Neural cell (in vitro differentiated cells): ENCODE measurements around the gene SLC12A5. TPM values are rescaled to one million over a fixed set of nuclear protein-coding genes. Genes with fewer than 3 reads are reported as not detected.

Source experiments
- H2AFZ ChIP-seq: fragments of 200-600, 300-800 bp; sonication (generic), shearing (Covaris generic); 2 replicates; pipeline ENCODE4 v1.6.0; 2014; ENCODE audit warnings: low read depth, mild to moderate bottlenecking, antibody characterized with exemption, low read length, moderate library complexity
- H3F3A ChIP-seq: fragments of 200-600 bp; shearing (Covaris generic); 2 replicates; pipeline ENCODE4 v1.6.1; 2016; ENCODE audit warnings: mild to moderate bottlenecking, moderate library complexity, mixed read lengths, antibody characterized with exemption, low read length; ENCODE audit not compliant: insufficient read depth, poor library complexity, severe bottlenecking
- H3K27ac ChIP-seq: fragments of 200-600, 300-800 bp; sonication (generic), shearing (Covaris generic); 2 replicates; pipeline ENCODE4 v1.5.1; 2014; ENCODE audit warnings: mild to moderate bottlenecking, low read length, moderate library complexity
- H3K27me3 ChIP-seq: fragments of 300-800, 200-600 bp; sonication (generic), shearing (Covaris generic); 2 replicates; pipeline ENCODE4 v1.6.0; 2014; ENCODE audit warnings: mild to moderate bottlenecking, low read depth, low read length, moderate library complexity; ENCODE audit not compliant: insufficient read depth
- H3K36me3 ChIP-seq: fragments of 300-800, 200-600 bp; sonication (generic), shearing (Covaris generic); 2 replicates; pipeline ENCODE4 v1.5.1; 2014; ENCODE audit warnings: mild to moderate bottlenecking, antibody characterized with exemption, low read length, moderate library complexity; ENCODE audit not compliant: insufficient read depth
- H3K4me2 ChIP-seq: fragments of 300-800, 200-600 bp; sonication (generic), shearing (Covaris generic); 2 replicates; pipeline ENCODE4 v1.6.0; 2014; ENCODE audit warnings: mild to moderate bottlenecking, low read length
- H3K4me3 ChIP-seq: fragments of 300-800, 200-600 bp; sonication (generic), shearing (Covaris generic); 2 replicates; pipeline ENCODE4 v1.5.1; 2014; ENCODE audit warnings: mild to moderate bottlenecking, low read length, moderate library complexity
- H3K79me2 ChIP-seq: fragments of 200-600 bp; shearing (Covaris generic); replicated peaks from 2 replicates; pipeline ENCODE4 v1.6.0; 2014; ENCODE audit warnings: mild to moderate bottlenecking, low read length, moderate library complexity; ENCODE audit not compliant: insufficient read depth
- H3K9ac ChIP-seq: fragments of 300-800, 200-600 bp; sonication (generic), shearing (Covaris generic); 2 replicates; pipeline ENCODE4 v1.6.1; 2016; ENCODE audit warnings: mild to moderate bottlenecking, low read length, mixed read lengths
- H3K9me2 ChIP-seq: fragments of 200-600 bp; shearing (Covaris generic); 2 replicates; pipeline ENCODE4 v1.6.1; 2016; ENCODE audit warnings: mild to moderate bottlenecking, low read length, mixed read lengths; ENCODE audit not compliant: insufficient read depth
- H3K9me3 ChIP-seq: fragments of 200-600, 300-800 bp; sonication (generic), shearing (Covaris generic); 2 replicates; pipeline ENCODE4 v1.6.1; 2016; ENCODE audit warnings: mild to moderate bottlenecking, mixed run types, low read length, moderate library complexity, mixed read lengths
- H4K20me1 ChIP-seq: fragments of 200-600 bp; shearing (Covaris generic); 2 replicates; pipeline ENCODE4 v1.6.1; 2016; ENCODE audit warnings: mild to moderate bottlenecking, mixed run types; ENCODE audit not compliant: insufficient read depth
- EP300 ChIP-seq: fragments of 450-650 bp; conservative IDR thresholded peaks from 2 replicates; pipeline ENCODE4 v1.6.1; 2014; ENCODE audit warnings: antibody characterized with exemption, mild to moderate bottlenecking, moderate library complexity; ENCODE audit not compliant: poor library complexity, severe bottlenecking
- EZH2 ChIP-seq: fragments of 200-600, 300-800 bp; shearing (Covaris generic), sonication (generic); IDR thresholded peaks from 2 replicates; pipeline ENCODE4 v1.6.1; 2014; ENCODE audit warnings: antibody characterized with exemption, low read length, borderline replicate concordance, mild to moderate bottlenecking; ENCODE audit not compliant: insufficient read depth, poor library complexity, severe bottlenecking
- MXI1 ChIP-seq: fragments of 450-650 bp; conservative IDR thresholded peaks from 2 replicates; pipeline ENCODE4 v1.6.1; 2014; ENCODE audit warnings: antibody characterized with exemption, mild to moderate bottlenecking; ENCODE audit not compliant: poor library complexity, severe bottlenecking
- POLR2AphosphoS5 ChIP-seq: IDR thresholded peaks from 2 replicates; pipeline ENCODE4 v1.6.1; 2012
- RAD21 ChIP-seq: fragments of 450-650 bp; conservative IDR thresholded peaks from 2 replicates; pipeline ENCODE4 v1.6.1; 2014; ENCODE audit warnings: antibody characterized with exemption, mild to moderate bottlenecking, moderate library complexity
- SMC3 ChIP-seq: fragments of 450-650 bp; conservative IDR thresholded peaks from 2 replicates; pipeline ENCODE4 v1.6.1; 2014; ENCODE audit warnings: antibody characterized with exemption, mild to moderate bottlenecking, moderate library complexity; ENCODE audit not compliant: poor library complexity
- TAF1 ChIP-seq: IDR thresholded peaks from 2 replicates; pipeline ENCODE4 v1.6.1; 2012; ENCODE audit warnings: low read depth
- polyA plus RNA-seq: library from polyadenylated mRNA; depleted of rRNA; stranded (reverse); fragments of >200 nt; gene quantifications from 2 replicates; pipeline ENCODE4 v1.2.3, GENCODE V29; 2014
- TF ChIP-seq, protein P1 (sequence below): fragments of 450-650 bp; IDR thresholded peaks from 2 replicates; pipeline ENCODE4 v1.5.1; 2014; ENCODE audit warnings: antibody characterized with exemption, mild to moderate bottlenecking, moderate library complexity; ENCODE audit not compliant: poor library complexity, severe bottlenecking
- TF ChIP-seq, protein P2 (sequence below): IDR thresholded peaks from 2 replicates; pipeline ENCODE4 v1.6.1; 2012; ENCODE audit warnings: borderline replicate concordance

The SLC12A5 gene
- polyA plus RNA-seq, 1 donor from 2014 or later, result 53.1 TPM

DNA sequence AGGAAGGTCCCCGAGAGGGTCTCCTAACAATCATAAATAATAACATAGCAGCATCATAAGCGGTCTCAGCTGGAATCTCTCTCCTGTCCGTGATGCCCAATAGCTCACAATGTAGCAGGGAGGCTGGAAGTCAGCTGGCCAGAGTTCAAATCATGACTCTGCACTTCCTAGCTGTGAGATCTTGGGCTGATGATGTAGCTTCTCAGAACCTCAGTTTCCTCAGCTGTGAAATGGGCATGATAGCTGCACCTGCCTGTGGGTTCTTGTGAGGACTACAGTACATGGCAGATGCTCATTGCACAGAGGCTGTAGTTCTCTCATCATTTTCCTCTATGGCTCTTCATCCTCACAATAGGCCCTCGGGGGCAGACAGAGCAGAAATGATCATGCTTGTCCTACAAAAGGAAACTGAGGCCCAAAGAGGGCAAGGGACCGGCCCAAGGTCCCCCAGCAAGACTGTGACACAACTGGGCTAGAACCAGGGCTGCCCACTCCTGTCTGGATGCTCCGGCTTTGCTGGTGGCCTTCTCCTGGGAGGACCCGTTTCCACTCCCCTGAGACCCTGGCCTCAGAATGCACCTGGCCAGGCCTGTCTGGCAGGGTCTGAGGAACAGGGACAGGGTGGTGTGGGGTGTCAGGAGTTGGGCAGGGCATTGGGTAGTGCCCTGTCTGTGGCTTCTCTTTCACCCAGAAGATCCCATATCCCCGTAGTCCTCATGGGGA is 17.7 kb downstream of the SLC12A5 start:
- Histone ChIP-seq H2AFZ (no peak overlapping the region), H3K27ac (no peak overlapping the region), H3F3A (no peaks in the 10 kb centered on the region), H4K20me1 (no peaks in the 10 kb centered on the region), H3K9ac (no peak overlapping the region), H3K4me2 (no peak overlapping the region), H3K79me2 (no peaks in the 10 kb centered on the region), H3K9me3 (no peaks in the 10 kb centered on the region), H3K9me2 (no peaks in the 10 kb centered on the region), H3K27me3 (no peaks in the 10 kb centered on the region), H3K4me3 (no peak overlapping the region), H3K36me3 (peaks cover 23% of the 10 kb centered on the region)
- no peak for TF ChIP-seq SMC3
- no peak for TF ChIP-seq EZH2
- no peak for TF ChIP-seq POLR2AphosphoS5
- TF ChIP-seq EP300, result no peak
- no peak for TF ChIP-seq MXI1
- no peak for TF ChIP-seq RAD21
- TF ChIP-seq, protein P1, sequence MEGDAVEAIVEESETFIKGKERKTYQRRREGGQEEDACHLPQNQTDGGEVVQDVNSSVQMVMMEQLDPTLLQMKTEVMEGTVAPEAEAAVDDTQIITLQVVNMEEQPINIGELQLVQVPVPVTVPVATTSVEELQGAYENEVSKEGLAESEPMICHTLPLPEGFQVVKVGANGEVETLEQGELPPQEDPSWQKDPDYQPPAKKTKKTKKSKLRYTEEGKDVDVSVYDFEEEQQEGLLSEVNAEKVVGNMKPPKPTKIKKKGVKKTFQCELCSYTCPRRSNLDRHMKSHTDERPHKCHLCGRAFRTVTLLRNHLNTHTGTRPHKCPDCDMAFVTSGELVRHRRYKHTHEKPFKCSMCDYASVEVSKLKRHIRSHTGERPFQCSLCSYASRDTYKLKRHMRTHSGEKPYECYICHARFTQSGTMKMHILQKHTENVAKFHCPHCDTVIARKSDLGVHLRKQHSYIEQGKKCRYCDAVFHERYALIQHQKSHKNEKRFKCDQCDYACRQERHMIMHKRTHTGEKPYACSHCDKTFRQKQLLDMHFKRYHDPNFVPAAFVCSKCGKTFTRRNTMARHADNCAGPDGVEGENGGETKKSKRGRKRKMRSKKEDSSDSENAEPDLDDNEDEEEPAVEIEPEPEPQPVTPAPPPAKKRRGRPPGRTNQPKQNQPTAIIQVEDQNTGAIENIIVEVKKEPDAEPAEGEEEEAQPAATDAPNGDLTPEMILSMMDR, result no peak
- no peak for TF ChIP-seq TAF1
- TF ChIP-seq, protein P2, sequence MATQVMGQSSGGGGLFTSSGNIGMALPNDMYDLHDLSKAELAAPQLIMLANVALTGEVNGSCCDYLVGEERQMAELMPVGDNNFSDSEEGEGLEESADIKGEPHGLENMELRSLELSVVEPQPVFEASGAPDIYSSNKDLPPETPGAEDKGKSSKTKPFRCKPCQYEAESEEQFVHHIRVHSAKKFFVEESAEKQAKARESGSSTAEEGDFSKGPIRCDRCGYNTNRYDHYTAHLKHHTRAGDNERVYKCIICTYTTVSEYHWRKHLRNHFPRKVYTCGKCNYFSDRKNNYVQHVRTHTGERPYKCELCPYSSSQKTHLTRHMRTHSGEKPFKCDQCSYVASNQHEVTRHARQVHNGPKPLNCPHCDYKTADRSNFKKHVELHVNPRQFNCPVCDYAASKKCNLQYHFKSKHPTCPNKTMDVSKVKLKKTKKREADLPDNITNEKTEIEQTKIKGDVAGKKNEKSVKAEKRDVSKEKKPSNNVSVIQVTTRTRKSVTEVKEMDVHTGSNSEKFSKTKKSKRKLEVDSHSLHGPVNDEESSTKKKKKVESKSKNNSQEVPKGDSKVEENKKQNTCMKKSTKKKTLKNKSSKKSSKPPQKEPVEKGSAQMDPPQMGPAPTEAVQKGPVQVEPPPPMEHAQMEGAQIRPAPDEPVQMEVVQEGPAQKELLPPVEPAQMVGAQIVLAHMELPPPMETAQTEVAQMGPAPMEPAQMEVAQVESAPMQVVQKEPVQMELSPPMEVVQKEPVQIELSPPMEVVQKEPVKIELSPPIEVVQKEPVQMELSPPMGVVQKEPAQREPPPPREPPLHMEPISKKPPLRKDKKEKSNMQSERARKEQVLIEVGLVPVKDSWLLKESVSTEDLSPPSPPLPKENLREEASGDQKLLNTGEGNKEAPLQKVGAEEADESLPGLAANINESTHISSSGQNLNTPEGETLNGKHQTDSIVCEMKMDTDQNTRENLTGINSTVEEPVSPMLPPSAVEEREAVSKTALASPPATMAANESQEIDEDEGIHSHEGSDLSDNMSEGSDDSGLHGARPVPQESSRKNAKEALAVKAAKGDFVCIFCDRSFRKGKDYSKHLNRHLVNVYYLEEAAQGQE, result no peak

DNA sequence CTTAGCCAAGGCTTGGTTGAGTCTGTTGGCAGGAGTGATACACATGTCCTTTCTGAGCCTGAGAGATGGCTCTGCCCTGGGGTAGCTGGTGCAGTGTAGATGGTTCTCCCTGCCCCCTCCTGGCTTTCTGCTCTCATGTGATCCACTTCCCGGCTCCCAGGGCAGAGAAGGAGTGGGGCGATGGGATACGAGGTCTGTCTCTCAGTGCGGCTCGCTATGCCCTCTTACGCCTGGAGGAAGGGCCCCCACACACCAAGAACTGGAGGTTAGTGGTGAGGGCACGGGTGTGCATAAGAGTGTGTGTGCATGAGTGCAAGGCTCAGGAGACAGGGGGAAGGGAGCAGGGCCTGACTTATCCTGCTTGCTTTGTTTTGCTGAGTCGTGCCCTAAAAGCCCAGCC is 18.8 kb downstream of the SLC12A5 start:
- no peak overlapping the region for H3K4me3 ChIP-seq
- no peaks in the 10 kb centered on the region for H3K79me2 ChIP-seq
- H3K9me2 ChIP-seq, result no peaks in the 10 kb centered on the region
- peaks cover 23% of the 10 kb centered on the region for H3K36me3 ChIP-seq
- TF ChIP-seq, protein P2, result no peak
- TF ChIP-seq MXI1 (no peak), EZH2 (no peak), SMC3 (no peak)
- H3F3A ChIP-seq, result no peaks in the 10 kb centered on the region
- H2AFZ ChIP-seq, result no peak overlapping the region
- H3K27ac ChIP-seq, result no peak overlapping the region
- H3K4me2 ChIP-seq, result no peak overlapping the region
- no peaks in the 10 kb centered on the region for H3K9me3 ChIP-seq
- H3K9ac ChIP-seq, result no peak overlapping the region
- H4K20me1 ChIP-seq, result no peaks in the 10 kb centered on the region
- H3K27me3 ChIP-seq, result no peaks in the 10 kb centered on the region
